Sigmoid colon (tissue), 4 donors: Measurements from ENCODE around the gene PRG3.

Source experiments
- CTCF ChIP-seq, 4 experiments: fragments of 450-650 bp in 3 of 4; fragments of 200-600 bp in 1 of 4; IDR thresholded peaks; one replicate each; pipeline ENCODE4 v1.5.1; 2016 to 2019; ENCODE audit warnings: antibody characterized with exemption in 4 of 4, mild to moderate bottlenecking in 3 of 4, moderate library complexity in 2 of 4
- POLR2AphosphoS5 ChIP-seq, 4 donors: sonication (generic); formaldehyde crosslinking; IDR thresholded peaks; one replicate each; pipeline ENCODE4 v1.6.1; 2017; ENCODE audit warnings: antibody characterized with exemption in 4 of 4

- no peak for TF ChIP-seq CTCF (IDR thresholded peaks at IDR 0.05)
- no peak for TF ChIP-seq POLR2AphosphoS5 (IDR thresholded peaks at IDR 0.05)
Measured at GRCh38 chr11:57428643-57429042, 47.7 kb upstream of the PRG3 start.
